HG03108 (cell line): ENCODE measurements around the gene ARHGAP32.
"Not testable (repeated sequence)": the region's sequence is repeated elsewhere in the genome, so short reads cannot be mapped to it uniquely, and the experiment has no call there.

Experiments used
- ATAC-seq: cut with Tn5 transposase; IDR thresholded peaks from one replicate; pipeline ENCODE4 v1.9.1; 2021; ENCODE audit warnings: moderate library complexity; ENCODE audit not compliant: unreplicated experiment

ARHGAP32 gene

DNA sequence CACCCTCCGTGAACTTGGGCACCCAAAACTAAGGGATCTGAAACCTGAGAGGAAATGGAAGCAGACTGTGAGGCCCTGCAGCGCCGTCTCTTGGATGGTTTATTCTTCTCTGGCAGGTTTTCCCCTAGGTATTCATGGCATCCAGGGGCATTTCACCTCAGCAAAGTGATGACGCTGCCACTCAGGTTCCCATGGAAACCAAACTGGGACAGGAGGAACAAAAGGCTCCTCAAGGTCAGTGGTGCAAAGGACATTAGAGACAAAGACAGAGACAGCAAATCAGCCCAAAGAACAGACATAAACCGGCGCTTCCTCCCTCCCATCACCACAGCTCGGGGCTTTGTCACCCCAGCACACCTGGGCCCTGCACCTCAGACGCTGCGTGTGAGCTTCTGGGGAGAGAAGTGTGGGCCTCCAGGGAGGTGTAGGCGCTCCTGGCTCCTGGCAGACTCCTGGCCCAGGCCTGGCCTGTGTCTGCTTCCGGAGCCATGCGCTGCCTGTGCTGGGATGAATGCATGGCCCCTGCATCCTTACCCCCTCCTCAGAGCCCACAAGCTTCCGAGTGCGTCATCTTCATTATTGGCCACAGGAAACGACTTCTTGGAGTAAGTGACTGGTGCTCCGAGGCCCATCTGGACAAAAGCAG lies 255.4 kb downstream of the ARHGAP32 start:
- no peak for ATAC-seq

DNA sequence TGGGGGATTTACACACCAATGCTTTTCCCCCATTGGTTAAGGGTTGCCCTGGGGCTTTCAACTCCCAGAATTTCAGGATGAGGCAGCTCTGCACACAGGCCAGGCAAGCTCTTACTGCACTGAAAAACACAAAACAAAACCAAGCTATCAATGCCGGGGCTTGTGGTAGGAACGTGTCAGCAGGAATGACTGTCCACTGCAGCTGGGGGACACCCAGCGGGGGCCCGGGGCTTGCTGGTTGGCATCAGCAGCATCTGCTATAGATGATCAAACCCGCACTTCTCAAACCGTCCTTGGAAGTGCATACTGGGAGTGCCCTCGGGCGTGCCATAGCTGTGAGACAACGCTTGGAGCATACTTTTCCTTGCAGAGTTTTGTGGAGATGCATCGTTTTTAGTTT lies 257.2 kb downstream of the ARHGAP32 start:
- no peak for ATAC-seq

DNA sequence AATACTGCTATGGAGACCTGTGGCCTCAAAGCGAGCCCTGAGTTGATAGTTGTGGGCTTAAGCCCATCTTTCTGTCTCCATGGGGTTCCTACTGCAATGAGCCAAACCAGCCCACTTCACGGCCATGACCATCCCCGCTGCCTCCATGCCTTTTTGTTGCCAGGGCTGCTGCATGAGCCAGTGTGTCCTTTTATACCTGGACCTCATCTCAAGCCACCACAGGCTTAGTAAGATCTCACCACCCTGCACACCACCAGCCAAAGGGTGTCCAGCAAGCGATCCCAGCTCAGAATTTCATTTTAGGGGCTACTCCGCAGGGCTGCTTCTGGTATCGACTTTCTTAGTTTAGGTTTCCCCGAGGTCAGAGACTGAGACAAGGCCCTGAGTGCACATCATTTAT lies 257.8 kb downstream of the ARHGAP32 start:
- no peak for ATAC-seq

- no peak for ATAC-seq
These were observed 258.5 kb downstream of the ARHGAP32 start for GRCh38 chr11:128933481-128934178.

- no peak for ATAC-seq
These were observed 260.5 kb downstream of the ARHGAP32 start for GRCh38 chr11:128931668-128932067.

DNA sequence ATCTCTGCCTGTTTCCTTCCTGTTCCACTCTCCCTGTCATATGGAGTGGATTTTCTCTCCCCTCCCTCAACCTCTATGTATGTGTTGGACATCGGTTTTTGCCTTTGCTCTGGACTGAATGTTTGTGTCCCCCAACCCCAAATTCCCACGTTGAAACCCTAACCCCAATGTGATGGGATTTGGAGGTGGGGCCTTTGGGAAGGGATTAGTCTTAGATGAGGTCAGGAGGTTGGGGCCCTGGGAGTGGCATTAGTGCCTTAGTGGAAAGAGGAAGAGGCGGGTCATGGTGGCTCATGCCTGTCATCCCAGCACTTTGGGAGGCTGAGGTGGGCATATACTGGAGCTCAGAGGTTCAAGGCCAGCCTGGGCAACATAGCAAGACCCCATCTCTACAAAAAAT lies 261.1 kb downstream of the ARHGAP32 start:
- ATAC-seq, result no peak

- no peak for ATAC-seq
These were observed 262.1 kb downstream of the ARHGAP32 start for GRCh38 chr11:128929991-128930390.

GRCh38 chr11:128929468-128929867 lies 262.7 kb downstream of the ARHGAP32 start:
- no peak for ATAC-seq

DNA sequence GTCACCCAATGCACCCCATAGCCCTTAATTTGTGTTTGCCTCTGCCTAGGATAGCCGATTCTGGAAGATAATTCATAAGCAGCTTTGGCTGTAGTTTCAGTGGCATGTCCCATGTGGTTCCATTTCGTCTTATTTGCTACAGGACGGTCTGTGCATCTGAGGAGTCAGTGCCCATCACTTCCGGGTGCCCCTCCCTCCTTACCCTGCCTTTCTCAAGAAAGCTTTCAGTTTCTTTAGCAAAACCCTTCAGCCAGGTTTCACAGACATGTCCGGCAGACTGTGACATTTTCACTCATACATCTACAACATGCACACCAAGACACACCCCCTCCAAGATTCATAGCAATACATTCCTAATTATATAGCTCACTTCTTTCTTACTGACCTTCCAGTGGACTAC lies 263.7 kb downstream of the ARHGAP32 start:
- ATAC-seq, result peak; percentile 98

DNA sequence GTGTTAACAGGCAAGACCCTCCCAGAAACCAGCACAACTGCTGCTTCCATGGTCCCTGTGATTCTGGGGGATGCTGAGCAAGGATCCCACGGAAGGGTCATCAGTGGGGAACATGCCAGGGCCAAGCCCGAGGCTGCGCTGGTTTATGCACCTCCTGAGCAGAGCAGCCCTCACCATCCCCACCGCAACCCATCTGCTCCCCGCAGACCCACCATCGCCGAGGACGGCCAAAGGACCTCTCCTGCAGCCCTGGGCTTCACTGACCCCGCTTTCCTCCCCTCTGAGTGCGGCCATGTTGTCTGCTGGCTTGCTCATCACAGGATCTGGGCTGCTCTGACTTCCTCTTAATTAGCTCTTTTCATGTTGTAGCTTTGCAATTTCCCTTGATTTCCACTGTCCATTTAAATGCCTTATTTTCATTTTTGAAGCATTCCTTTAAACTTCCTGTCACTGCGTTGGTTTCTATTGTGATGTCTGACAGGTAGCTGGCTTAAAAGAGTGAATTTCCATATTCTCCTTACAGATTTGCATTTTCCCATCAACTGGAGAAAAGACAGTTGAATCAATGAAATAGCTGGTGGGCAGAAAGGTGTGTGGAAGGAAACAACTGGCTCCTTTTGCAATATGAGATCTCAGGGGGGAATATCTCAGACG lies 264.3 kb downstream of the ARHGAP32 start:
- no peak for ATAC-seq

DNA sequence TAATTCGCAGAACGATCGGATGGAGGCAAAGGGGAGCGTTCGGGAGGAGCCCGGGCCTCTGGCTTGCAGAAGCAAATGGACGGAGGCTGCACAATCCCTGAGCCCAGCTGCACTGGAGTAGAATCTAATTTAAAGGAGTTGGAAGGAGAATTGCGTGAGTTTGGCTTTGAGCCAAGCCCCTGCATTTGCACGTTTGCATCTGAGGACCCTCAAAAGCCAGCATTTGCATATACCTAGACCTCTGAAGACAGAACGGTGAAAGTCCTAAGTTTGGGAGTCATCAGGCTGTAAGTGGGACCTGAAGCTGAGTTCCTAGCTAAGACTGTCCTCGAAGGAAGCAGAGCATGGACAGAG lies 265.0 kb downstream of the ARHGAP32 start:
- ATAC-seq, result no peak

GRCh38 chr11:128926437-128927107 lies 265.6 kb downstream of the ARHGAP32 start:
- no peak for ATAC-seq

GRCh38 chr11:128926000-128926399 lies 266.1 kb downstream of the ARHGAP32 start:
- no peak for ATAC-seq

DNA sequence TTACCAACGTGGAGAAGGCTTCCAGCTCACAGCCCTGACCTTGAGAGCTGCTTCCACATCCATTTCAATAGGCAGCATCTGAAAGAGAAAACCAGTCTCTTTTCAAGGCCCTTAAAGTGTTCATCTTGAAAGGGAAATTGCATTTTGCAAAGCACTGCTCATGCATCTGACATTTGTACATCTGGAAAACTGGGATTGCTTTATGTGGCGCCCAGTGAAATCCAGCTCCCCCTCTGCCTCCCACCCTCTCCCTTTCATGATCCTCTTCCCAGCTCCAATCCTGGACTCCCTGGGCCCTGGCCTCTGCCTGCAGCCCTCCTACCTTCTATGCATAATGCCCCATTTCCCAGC lies 266.9 kb downstream of the ARHGAP32 start:
- ATAC-seq, result no peak

DNA sequence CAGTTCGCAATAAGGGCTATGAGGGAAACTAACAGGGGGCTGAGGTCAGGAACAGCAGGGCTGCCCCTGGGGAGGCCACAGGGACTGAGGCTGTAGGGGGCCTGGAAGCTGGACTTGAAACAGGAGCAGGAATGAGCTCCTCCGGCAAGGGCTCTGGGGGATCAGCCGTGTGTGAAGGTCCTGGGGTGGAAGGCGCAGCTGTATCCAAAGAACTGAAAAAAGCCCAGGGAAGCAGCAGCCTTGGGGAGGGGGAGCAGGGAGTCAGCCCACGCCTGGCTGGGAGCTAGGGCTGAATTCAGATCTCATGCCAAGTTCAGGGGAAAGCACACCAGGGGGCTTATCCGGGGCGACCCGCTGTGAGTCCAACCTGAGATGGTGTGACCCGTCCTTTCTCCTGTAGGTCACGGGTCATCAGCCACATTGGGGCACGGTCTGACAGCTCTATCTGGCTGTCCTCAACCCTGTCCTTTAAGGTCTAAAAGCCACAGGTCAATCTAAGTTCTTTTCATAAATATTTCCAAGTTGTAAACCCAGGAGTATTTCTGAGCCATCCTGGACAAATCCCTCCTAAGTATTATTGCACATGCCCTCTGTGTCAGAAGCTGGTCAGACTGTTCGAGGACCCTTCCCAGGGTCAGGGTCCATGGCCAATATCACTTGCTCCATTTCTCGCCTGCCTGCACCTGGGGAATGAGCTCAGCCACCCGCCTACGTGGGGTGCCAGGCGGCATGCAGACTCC lies 267.4 kb downstream of the ARHGAP32 start:
- ATAC-seq, result no peak

DNA sequence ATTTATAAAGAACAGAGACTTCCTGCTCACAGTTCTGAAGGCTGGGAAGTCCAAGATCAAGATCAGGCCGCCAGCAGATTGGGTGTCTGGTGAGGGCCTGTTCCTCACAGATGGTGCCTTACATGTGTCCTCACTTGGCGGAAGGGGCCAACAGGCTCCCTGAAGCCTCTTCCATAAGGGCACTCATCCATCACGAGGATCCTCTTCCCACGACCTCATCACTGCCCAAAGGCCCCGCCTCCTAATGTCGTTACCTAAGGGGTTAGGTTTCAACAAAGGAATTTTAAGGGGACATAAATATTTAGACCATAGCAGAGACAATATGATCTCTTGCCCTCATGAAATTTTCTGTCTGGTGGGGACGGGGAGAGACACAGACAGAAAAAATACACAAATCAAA lies 268.0 kb downstream of the ARHGAP32 start:
- no peak for ATAC-seq

GRCh38 chr11:128921793-128922192 lies 270.3 kb downstream of the ARHGAP32 start:
- no peak for ATAC-seq

- ATAC-seq, result no peak
These were observed 271.5 kb downstream of the ARHGAP32 start for GRCh38 chr11:128920666-128921065.

DNA sequence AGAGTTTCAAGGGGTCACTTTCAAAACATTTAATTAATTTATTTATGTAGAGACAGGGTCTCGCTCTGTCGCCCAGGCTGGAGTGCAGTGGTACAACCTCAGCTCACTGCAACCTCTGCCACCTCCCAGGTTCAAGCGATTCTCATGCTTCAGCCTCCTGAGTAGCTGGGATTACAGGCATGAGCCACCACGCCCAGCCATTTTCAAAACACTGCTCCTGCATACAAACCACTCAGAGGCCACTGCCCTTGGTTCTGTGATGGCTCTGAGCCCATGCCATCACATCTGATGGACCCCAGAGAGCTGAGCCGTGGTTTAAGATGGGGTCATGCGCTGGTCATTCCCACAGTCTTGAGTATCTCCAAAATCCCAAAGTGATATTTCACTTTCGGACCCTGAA lies 272.5 kb downstream of the ARHGAP32 start:
- not testable (repeated sequence) for ATAC-seq

- ATAC-seq, result no peak
These were observed 272.9 kb downstream of the ARHGAP32 start for GRCh38 chr11:128919216-128919615.

- no peak for ATAC-seq
These were observed 274.9 kb downstream of the ARHGAP32 start for GRCh38 chr11:128917144-128917724.
